Measurements from ENCODE around the gene SLC35F6.

The SLC35F6 gene

GRCh38 chr2:26820932-26821331 is 56.8 kb downstream of the SLC35F6 start:
- no peak for DNase-seq (ENCODE audit: low read depth in 2 of 2)

DNA sequence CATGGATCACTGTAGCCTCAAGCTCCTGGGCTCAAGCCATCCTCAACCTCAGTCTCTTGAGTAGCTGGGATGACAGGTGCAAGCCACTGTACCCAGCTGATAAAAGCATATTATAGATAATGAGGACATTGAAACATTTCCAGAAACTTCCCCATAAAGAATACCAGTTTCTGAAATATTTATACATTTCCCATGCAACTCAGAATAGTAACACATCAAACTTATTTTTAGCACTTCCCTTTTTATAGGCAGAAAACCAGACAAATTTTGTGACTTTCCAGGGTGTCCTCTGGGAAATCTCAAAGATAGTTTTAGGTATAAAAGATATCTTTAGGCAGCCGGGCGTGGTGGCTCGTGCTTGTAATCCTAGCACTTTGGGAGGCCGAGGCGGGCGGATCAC is 58.8 kb downstream of the SLC35F6 start:
- DNase-seq (ENCODE audit: low read depth in 2 of 2) = no peak
